NCI-H1694 (cell line): ENCODE results near the gene YY1.
"Not testable (repeated sequence)": the region's sequence is repeated elsewhere in the genome, so short reads cannot be mapped to it uniquely, and the experiment has no call there.

Source experiments
- DNase-seq: peaks from one replicate; lab custom pipeline; 2025; lab: John Stamatoyannopoulos, UW

Gene YY1

DNA sequence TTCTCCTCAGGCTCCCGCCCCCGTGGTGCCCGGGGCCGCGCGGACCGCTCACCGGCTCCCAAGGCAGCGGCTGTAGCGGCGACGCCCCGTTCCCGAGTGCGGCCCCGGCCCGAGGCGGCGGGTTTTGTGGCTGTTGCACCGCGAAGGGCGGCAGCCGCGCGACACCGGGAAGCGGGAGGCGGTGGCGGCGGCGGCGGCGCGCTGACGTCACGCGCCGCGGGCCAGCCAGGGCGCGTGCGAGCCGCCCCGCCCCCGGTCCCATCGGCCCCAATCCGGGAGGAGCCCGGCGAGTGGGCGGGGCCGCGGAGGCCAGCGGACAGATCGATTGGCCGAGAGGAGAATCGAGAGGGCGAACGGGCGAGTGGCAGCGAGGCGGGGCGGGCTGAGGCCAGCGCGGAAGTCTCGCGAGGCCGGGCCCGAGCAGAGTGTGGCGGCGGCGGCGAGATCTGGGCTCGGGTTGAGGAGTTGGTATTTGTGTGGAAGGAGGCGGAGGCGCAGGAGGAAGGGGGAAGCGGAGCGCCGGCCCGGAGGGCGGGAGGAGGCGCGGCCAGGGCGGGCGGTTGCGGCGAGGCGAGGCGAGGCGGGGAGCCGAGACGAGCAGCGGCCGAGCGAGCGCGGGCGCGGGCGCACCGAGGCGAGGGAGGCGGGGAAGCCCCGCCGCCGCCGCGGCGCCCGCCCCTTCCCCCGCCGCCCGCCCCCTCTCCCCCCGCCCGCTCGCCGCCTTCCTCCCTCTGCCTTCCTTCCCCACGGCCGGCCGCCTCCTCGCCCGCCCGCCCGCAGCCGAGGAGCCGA, at the start of gene YY1:
Gene YY1, plus strand, starts transcription at position 726 of the 792 bp plus-strand sequence. CDS start 101 bp downstream, outside the sequence.
- peak; percentile 98 for DNase-seq

DNA sequence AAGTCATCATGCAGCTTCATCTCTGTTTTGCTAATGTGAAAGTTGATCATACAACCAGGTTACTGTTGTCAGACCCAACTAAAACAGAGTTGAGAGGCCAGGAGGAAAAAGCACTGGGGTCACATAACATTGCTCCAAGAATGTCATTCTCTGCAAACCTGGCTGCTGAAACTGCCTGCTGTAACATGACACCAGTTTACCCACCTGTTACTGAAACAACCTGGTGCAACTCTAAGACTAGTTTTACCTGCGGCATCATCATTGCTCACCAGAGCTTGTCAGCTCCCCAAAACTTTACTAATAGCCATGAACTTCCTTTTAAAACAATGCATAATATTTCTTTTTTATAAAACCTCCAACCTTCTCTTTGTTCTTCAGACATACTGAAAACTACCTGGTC, 48.8 kb upstream of the YY1 start:
- DNase-seq = no peak

GRCh38 chr14:100191584-100192249, 47.2 kb upstream of the YY1 start:
- DNase-seq = no peak

GRCh38 chr14:100192250-100192671, 46.7 kb upstream of the YY1 start:
- DNase-seq = no peak

GRCh38 chr14:100192672-100193416, 46.1 kb upstream of the YY1 start:
- peak; percentile 100 for DNase-seq

GRCh38 chr14:100193417-100194357, 45.3 kb upstream of the YY1 start:
- DNase-seq = no peak

DNA sequence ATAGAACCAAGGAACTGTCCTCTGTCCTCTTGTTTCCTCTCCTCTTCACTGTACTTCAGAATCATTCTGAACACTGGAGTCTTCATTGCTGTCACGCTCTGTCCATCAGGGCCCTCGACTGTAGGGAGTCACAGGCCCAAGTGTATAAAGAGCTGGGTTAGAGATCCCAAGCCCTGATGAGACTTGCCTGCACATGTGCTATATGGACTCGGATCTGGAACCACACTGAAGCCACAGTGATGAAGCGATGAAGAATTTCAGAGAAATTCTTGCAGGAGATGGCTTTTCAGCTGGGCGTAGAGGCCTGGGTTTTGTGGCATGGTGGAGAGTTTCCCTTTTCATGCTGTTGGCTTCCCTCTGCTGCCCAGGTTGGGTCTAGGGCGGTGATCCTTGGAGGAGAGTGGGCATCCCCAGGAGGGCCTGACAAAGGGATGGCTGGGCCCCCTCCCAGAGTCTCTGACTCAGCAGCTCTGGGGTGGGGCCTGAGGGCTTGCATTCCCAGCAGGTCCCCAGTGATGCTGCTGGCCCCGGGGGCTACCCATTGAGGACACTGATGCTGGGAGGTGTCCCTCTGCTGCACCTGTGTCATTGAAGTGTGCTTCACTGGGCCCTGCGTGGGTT, 39.6 kb upstream of the YY1 start:
- no peak for DNase-seq

DNA sequence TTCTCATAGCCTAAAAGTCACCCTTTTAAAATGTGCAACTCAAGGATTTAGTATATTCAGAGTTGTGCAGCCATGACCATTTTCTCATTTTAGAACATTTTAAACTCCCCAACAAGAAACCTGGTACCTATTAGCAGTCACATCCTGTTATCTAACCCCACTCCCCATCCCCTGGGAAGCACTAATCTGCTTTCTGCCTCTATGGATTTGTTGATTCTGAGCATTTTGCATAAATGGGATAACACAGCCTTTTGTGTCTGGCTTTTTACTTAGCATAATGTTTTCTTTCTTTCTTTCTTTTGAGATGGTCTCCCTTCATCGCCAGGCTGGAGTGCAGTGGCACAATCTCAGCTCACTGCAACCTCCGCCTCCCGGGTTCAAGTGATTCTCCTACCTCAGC, 38.6 kb upstream of the YY1 start:
- no peak for DNase-seq

- no peak for DNase-seq
Measured at GRCh38 chr14:100201701-100202100, 37.2 kb upstream of the YY1 start.

DNA sequence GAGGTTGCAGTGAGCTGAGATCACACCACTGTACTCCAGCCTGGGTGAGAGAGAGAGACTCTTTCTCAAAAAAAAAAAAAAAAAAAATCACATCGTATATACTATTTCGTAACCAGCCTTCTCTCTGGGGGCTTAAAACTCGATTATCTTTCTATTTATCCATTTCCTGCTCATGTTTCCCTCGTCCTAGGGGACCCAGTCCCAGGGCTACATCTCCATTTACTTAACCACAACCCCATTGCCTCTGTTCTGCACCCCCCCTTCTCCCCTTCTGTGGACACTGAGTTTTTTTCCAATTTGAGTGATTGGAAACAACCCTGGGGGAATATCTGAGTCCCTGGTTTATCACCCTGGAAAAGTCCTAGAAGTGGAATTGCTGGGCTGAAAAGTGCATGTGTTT, 36.2 kb upstream of the YY1 start:
- DNase-seq = no peak

DNA sequence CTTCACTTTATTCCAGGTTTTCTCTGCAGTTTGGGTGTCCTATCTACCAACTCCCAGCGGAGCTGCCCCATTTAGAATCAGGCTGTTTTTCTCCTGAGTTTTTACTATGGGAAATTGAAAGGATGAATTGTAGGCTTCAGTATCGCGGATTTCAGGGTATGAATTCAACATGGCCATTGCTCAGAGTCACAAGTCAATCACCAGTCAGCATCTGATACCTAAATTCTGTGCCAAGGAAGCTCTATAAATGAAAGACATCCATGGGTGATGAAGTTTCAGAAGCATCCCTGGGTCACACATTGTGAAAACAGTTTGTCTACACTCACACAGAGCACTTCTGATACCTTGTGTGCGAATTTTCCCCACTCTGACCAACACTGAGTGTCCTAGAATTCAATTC, 35.8 kb upstream of the YY1 start:
- no peak for DNase-seq

DNA sequence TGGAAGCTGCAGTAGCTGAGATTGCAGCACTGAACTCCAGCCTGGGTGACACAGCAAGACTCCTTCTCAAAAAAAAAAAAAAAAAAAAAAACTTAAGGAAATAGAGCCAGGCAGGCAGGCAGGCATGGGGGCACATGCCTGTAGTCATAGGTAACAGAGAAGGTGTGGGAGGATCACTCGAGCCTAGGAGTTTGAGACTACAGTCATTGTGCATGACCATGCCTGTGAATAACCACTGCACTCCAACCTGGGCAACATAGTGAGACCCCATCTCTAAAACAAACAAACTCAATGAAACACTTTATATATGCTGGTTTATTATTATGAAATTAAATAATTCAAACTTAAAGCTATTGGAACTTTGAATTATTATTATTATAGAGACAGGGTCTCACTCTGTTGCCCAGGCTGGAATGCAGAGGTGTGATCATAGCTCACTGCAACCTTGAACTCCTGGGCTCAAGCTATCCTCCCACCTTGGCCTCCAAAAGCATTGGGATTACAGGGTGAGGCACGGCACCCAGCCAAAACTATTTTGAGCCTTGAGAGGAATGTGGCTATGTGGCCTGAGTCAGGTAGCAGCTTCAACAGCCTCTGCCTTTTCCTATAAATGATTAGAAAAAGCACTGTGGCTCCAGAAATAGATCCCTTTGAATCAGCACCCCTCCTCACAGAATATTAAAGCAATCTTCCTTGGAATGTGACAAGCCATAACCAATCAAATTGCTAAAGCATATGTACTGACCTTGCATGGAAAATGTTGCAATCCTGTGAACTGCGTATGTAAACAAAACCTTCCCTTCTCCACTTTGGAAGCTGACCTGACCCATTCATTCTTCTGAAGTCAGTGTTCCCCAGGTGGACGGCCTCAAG, 34.7 kb upstream of the YY1 start:
- no peak for DNase-seq

- DNase-seq = not testable (repeated sequence)
Measured at GRCh38 chr14:100204835-100205167, 34.1 kb upstream of the YY1 start.

DNA sequence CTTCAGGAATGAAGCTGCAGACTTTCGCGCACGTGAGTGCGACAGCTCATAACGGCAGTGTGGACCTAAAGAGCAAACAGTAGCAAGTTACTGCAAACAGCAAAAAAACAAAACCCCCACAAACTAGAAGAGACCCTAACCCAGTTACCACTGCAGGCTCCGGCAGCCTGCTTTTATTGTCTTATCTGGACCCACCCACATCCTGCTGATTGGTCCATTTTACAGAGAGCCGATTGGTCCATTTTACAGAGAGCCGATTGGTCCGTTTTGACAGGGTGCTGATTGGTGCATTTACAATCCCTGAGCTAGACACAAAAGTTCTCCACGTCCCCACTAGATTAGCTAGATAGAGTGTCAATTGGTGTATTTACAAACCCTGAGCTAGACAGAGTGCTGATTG, 31.4 kb upstream of the YY1 start:
- DNase-seq = not testable (repeated sequence)

GRCh38 chr14:100208136-100208535, 30.8 kb upstream of the YY1 start:
- not testable (repeated sequence) for DNase-seq

DNA sequence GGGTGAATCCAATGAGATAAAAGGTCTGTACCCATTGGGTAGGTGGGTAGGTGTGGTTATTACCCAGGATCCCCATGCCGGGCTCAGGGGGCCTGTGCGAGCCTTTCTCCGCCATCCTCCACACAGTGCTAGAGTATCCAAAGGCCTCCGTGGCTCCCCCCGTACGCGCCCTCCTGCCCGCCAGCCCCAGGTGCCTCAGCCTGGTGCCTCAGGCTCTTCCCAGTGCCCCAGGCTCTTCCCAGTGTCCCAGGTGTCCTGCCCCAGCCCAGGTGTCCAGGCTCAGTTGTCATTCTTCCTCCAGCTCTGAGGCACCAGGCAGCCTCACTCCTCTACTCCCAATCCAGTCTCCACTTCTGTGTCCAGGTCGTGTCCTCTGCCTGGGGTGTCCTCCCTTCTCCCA, 27.6 kb upstream of the YY1 start:
- no peak for DNase-seq

GRCh38 chr14:100211893-100212292, 27.1 kb upstream of the YY1 start:
- DNase-seq = no peak

DNA sequence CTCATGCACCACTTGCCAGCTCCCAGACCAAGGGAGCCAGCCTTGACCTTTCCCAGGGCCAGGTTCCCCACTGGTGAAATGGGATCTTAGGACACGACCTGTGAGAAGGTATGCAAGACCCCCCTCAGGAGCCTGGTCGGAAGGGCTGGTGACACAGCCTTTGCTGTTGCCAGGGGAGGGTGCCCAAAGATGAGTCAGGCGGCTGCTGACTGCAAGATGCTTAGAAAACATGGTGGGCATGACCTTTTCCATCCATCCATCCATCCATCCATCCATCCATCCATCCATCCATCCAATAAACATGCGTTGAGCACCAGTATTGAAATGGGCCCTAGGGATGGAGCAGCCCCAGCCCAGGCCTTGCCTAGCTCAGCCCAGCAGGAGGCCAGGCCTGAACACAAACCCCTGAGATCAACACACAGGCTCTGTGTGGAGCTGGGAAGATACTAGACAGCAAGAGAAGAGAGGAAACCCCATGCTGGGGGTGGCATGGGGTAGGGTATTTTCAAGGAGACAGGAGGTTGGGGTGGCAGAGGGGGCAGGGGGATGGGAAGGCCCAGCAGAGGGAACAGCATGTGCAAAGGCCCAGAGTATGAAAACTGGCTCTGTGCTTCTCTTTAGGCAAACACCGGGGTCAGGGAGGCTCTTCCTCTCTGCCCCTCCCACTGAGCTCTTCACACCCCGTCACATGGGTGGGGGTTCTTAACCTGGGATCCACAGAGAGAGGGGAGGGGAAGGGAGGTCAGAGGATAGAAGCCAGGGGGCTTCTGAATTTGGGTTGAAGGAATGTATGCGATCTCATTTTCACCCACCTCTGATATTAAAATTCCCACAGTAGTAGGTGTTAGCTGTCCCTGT, 26.2 kb upstream of the YY1 start:
- no peak for DNase-seq

DNA sequence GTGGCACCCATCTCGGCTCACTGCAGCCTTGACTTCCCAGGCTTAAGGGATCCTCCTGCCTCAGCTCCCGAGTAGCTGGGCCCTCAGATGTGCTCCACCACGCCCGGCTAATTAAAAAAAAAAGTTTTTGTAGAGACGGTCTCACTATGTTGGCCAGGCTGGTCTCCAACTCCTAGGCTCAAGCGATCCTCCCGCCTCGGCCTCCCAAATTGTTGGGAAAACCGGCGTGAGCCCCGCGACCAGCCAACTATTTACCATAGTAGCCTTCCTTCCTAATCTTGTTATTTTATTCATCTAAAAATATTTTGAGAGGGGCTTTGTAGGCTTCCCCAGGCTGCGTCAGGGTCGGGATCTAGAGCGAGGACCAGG, 25.4 kb upstream of the YY1 start:
- no peak for DNase-seq
